ENCODE data around the gene C11orf21.

Gene C11orf21

DNA sequence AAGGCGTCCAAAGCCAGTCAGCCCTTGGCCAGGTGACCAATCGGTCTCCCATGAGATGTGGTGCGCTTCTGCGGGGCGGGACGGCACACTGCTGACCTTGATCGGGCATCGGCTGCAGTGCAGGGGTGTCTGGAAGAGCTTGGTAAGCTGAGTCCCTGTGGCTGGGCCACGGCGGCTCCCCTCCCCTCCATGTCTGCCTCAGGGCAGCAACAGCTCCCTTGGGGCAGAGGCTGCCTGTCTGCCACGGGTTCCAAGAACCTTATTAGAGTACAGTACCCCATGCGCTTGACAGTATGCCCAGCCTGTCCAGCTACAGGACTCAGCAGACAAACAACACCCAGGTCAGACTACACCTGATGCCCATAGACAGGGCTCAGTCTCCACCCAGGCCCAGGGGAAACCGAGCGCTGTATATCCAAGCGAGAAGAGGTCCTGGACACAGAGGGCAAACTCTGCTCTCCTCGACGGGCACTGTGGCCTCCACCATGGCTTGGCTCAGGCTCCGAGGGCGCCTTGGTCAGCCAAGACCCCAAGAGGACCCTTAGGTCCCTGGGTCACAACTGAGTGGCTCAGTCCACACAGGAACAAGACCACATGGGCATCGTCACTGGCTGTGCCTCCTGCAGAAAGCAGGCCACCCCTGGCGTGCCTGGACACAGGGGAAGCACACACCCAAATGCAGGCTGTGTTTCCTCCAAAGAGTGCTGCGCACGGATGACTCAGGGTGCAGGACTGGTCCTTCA, 19.0 kb upstream of the C11orf21 start:
- DNase-seq = no peak

DNA sequence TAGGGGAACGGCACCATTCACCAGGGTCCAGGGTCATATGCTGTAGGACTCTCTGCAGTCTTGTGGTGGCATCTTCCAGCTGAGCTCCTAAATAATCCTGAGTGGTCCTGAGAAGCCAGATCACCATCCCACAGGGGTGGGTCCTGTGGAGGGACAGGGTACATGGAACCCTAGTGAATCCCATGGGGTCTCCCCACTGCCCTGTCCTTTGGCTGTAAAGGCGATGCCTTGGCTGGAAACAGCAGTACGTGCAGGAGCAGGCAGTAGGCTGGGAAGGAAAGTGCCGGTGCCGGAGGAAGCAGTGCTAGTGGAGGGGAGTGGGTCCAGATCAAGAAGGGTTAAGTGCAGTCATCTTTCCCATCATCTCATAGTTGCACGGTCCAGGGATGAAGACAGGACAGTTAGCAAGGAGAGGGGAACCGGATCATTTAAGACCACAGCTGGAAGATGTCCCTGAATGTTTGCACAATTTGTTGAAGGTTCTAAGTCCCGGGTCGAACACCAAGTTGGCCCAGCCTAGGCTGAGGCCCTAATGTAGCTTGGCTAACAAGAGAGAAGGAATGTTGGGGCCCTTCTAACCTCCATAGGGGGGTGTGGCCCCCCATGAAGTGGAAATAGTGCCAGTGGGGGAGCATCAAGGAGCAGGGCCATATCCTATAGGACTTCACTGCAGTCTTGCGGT, 18.2 kb upstream of the C11orf21 start:
- no peak for DNase-seq

DNA sequence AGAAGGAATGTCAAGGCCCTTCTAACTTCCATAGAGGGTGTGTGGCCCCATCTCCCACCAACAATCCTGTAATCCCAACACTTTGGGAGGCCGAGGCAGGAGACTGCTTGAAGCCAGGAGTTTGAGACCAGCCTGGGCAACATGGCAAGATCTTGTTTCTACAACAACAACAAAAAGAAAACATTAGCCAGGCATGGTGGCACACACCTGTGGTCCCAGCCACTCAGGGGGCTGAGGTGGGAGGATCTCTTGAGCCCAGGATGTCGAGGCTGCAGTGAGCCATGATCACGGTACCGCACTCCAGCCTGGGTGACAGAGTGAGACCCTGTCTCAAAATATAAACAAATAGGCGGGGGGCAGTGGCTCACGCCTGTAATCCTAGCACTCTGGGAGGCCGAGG, 17.0 kb upstream of the C11orf21 start:
- DNase-seq = no peak

DNA sequence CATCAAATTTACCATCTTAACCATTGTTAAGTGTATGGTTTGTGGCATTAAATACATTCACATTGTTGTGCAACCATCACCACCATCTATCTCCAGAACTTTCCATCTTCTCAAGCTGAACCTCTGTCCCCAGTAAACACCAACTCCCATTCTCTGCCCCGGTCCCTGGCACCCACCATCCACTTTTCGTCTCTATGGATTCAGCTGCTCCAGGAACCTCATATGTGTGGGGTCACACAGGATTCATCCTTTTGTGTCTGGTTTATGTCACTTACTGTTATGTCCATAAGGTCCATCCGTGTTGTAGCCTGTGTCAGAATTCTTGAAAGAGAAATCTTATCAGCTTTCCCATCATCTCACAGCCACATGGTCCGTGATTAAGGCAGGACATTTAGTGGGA, 16.4 kb upstream of the C11orf21 start:
- DNase-seq = no peak

DNA sequence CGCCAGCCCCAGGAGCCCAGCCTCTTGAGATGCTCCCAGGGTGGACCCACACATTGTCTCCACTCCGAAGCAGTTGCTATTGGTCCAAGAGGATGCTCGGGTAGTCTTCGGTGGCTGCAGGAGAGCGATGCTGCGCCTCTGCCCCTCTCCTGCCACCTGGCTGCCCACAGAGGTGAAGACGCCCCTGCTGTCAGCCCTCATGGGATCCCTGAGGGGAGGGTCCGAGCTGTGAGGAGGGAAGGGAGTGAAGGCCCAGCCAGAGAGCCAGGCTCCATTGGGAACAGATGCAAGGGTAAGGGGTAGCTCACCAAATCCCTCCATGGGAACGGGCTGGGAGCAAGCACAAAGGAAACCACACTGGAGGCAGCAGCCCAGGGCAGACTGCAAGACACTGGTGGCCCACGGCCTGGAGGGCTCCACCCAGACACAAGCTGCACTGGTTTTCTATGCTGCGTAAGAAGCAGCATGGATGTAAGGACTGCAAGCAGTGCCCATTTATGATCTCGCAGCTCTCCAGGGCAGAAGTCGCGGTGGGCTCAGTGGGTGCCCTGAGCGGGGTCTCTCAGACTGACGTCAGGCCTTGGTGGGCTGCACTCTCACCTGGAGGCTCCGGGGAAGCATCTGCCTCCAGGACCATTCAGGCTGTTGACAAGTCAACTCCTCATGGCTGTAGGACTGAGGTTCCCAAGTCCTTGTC, 15.8 kb upstream of the C11orf21 start:
- no peak for DNase-seq

DNA sequence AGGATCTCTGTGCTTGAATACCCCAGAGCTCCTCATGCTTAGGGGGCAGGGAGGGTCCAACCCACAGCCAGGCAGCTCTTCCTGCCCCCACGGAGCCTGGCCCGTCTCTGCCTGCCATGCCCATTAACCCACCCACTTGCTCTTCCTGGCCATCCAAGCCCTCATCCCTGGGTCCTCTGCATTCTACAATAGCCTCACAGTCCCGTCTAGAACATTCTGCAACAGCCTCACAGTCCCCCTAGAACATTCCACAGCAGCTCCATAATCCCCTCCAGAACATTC, 15.2 kb upstream of the C11orf21 start:
- no peak for DNase-seq

DNA sequence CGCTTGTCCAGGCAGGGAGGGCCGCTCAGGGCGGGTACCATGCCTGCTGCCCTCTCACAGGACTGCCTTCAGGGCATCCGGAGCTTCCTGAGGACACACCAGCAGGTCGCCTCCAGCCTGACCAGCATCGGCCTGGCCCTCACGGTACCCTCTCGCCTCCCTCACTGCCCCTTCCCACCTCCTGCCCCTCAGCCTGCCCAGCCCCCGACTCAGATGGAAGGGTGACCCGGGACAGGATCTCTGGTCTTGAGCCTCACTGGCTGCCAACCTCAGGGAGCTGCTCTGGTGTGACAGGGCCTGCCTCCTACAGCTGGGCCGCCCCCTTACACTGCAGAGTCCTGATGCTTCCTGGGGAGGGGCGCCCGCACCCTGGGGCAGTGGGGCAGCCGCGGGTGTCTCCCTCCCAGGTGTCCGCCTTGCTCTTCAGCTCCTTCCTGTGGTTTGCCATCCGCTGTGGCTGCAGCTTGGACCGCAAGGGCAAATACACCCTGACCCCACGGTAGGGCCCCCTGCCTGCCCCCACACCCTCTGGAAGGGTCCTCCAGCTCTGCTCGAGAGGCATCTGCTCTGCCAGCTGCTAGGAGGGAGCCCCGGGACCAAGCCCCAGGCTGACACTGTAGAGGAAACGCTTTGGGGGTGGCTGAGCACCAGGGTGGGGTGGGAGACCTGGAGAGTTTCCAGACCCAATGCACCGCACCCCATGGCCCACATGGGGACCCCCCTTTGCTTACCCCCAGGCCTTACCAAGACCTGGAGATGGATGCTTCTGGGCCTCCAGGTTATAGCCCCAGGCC, 14.6 kb upstream of the C11orf21 start:
- DNase-seq = no peak

DNA sequence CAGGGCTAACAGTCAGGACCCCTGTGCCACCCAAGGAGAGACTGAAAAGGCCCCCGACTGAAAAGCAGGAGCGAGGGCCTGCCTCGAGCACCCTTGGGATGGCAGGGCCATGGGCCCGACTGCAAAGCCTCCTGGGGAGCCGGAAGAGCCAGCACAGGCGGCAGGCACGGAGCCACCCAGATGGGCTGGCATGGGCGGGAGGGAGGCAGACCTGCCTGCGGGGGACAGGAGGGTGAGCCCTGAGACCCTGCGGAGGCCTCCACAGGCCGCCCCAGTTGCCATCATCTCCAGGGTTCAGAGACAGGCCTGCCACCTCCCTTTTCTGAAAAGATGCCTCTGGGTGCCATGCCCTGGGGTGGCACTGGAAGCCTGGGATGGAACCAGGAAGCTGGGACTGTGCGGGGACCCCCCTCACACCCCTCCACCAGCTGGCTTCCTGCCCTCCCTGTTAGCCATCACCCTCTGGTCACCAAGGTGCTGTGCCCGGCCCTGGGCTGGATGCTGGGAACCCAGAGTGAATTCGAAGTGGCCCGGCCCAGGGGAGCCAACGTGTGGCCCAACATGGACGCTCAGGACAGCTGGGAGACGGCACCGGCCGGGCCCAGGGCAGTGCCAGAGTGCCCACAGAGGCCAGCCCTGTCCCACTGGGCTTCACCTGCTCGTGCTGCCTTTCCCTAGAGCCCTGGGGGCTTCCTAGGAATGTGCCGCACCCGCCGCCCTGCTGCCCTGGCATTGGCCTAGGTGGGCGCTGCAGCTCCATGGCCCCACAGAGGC, 13.9 kb upstream of the C11orf21 start:
- DNase-seq = no peak

DNA sequence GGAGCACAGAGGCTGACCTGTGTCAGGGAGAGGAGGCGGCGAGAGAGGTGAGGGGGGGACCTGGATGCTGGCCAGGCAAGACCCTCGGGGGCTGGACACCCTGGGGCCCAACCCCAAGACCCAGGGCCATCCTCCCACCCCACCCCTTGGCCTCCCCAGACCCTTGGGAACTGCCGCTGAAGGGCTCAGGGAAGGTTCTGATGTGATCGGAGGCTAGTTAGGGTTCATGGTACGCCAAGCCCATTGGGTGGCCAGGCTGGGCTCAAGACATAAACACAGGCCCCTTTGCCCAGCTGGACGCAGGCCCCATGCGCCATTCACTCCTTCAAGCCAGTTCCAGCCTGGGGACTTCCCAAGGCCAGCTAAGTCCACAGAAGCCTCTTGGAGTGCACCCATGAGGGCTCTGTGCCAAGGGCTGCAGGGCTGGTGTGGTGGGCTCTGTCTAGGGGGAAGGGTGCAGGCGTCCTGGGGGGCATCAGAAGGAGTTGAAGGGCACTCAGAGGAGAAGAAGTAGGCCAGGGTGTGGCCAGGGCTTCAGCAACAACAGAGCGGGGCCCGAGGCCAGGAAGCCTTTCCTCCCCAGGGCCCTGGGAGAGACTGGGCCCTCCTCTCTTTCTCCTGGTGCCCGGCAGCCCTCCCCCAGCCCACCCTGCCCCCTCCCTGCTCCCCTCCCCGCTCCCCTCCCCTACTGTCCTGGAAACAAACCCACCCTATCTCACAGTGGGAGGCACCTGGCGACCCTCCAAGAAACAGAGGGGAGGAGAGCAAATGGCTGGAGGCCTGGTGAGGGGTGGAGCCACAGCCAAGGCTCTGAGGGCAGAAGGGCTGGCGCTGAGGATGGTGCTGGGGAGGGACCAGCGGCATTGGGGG, 13.0 kb upstream of the C11orf21 start:
- DNase-seq = peak in 2 of 3 experiments; percentile 26 to 72

DNA sequence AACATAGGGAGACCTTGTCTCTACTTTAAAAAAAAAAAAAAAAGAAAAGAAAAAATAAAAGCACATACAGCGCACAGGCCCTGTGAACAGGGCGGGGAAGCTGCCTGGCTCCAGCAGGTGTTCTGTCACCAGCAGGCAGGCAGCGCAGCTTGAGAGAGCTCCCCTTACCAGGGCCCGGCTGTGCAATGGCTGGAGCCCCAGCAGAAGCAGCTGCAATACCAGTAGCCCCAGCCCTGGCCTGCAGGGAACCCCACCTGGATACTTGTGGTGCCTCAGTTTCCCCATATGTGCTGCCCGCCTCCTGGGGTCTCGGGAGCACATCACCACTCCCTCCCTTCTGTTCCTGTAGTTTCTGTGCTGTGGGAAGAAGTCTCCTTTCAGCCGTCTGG, 12.4 kb upstream of the C11orf21 start:
- no peak for DNase-seq

DNA sequence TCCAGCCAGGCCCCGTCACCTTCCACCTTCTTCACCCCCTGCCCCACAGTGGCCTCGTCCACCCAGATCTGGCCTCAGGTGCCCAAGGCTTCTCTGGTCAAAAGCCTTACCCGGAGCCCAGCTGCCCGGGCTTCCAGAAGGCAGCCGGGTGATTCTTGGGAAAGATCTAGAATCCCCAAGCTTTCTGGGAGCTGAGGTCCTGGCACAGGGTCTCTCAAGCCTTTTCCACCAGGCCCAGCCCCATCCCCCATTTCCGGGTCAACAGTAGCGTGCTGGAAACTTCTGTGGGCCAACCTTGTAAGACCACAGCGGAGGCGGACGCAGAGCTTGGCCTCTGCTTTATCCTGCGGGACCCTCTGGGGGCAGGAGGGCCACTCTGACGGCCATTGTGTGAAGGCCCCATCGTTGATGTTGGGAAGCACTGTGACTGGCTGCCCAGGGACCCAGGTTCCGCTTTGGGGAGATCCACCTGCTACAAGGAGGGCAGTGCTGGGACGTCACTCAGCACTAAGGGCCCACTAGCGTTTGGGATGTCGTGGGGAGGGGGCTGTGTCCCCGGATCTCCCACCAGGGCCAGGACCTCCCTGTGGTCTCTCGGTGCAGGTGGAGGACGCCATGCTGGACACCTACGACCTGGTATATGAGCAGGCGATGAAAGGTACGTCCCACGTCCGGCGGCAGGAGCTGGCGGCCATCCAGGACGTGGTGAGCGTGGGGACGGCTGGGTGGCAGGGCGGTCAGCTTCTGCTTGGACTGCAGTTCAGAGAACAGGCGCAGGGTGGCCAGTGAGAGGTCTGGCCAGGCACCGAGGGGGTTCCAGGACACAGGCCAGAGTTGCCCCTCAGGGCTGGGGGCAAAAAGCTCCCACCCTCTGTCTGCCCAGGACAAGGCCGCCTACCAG, 11.6 kb upstream of the C11orf21 start:
- no peak for DNase-seq

DNA sequence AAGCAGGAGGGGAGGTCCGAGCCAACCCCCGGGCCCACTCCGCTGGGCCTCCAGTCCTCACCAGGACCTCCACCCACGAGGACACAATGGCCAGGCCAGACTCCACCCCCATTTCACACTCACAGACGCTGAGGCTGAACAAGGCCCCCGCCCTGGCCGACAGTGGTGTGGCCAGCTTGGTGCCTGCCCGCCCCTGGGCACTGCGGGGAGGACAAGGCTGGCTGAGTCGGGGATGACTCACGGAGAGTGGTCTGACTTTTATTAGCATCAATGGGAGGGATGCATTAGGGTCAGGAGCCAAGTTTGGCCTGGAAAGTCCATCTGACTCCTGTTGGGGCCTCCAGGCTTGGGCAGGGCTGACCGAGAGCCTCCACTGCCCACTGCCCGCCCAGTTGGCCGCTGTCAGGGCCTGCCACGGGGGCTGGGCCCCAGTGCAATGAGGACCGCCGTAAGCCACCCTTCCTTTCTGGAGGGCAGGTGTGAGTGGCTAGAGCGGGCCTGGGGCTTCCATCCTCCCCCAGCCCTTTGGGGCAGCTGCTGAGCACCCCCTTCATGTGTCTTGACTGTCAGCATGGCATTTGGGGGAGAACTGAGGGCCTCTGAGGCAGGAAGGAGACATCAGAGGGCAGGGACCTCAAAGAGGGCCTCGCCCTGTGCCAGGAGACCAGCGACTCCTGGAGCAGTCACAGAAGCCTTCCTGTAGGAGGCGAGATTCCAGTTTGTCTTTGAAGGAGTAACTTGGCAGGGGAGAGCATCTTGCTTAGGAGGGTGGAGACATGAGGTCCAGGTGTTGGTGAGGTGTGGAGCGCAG, 10.7 kb upstream of the C11orf21 start:
- no peak for DNase-seq

DNA sequence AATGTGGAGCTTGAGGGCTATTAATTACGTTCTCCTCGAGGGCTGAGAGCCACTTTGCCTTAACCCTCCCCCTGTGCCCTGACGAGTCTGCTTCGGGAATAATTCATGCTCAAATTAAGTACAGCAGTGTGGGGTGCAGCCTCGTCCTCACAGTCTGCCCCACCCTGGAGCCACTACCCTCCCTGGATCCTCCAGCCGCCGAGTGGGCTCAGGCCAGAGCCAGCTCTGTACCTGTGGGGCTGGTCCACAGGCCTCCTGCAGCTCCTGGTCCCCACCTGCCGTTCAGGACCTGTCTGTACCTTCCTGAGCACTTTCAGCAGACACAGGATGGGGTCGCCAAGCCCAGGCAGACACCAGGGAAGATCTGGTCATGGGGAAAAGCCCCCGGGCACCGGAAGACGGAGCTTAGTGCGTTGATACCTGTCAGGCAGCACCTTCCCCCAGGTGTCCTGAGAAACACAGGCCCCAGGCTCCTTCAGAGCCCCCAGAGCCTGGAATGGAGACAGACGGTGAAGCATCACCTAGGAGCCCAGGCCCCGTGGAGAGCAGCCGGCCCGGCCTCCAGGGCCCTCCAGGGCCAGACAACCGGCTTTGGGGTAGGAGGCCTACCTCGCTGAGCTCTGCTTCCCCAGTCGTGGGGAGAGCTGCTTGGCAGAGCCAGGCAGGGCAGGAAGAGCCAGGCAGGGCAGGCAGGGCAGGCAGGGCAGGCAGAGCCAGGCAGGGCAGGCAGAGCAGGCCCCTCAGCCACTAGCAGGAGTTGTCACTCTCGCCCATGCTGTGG, 9.8 kb upstream of the C11orf21 start:
- peak in 2 of 3 experiments; percentile 52 to 76 for DNase-seq

DNA sequence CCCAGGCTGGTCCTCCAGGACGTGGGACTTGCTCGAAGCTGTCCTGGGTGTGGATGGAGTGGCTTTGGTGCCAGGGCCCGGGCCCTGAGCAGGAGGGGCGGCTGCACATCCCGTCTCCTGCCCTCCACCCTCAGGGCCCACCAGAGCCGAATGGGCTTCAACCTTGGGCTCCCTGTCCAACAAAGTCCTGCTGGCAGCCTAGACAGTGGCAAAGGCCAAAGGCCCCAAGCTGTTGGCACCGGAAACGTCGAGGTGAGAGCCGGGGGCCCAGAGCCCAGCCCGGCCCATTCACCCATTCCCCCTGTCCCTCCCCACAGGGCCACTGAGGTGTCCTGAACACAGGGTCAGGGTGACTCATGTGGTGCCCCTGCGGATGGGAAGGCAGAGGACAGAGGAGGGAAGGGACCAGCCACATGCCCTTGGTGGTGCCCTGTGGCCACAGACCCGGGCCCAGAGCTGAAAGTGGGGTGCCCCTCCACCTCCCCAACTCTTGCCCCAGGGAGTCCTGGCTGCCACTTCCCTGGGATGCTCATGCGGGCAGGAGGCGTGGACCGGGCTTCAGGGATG, 9.2 kb upstream of the C11orf21 start:
- DNase-seq = no peak

DNA sequence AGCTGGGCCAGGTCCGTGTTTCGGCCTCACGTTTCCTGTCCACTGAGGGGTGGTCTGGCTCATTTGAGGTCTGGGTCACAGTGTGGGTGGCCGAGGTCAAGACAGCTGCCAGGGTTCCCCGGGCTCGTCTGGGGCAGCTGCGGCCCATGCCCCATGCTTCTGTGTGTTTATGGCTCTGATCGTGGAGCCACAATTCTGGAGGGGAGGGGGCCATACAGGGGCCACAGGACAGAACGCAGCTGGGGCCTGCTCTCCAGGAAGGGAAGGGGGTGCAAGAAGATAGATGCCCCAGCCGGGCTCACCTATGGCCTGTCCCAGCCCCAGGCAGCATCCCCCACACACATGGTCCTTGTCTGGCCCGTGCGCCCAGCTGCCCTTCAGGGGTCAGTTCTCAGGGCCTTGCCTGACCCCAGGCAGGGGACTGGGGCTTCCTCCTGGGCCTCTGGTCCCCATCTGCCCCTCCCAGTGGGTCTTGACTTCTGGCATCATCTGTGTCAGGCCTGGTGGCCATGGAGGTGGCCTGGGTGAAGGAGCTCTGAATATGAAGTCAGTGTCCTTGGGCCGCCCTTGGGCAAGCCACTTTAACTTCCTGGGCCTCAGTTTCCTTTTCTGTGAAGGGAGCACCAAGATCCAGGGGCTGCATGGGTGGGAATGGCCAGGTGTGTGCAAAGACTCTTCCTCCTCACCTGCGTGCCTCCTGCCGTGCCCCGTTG, 8.5 kb upstream of the C11orf21 start:
- no peak for DNase-seq

DNA sequence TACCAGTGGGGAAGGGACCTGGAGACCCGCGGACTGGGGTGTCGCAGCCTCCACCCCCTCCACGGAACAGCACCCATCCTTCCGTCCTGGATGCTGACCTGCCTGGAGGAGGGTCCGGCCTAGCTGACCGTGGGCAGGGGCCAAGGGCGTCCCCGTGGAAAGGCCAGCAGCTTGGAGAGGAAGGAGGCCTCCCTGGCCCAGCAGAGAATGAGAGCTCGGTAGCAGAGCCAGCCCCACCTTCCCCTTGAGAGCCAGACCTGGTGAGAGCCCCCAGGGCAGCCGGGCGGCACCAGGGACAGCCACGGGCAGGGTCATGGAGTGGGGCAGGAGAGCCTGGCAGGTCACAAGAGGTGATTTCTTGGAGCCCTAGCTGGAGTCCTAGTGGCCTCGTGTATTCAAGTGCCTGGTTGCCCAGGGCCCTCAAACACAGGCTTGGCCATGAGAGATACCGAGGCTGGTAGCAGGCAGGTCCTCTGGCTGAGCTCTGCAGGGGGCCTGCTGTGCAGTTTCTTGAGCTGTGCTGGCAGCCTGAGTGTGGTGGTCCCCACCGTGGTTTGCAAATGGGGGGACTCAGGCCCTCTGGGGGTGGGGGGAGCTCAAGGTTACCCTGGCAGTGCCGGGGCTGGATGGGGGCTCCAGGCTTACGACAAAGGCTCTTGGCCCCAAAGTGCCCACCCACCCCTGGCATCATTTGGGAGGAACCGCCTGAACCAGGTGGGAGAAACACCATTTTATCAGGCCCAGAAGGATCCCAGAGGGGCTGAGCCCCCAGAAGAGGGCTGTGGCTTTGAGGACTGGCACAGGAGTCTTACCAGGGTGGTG, 7.7 kb upstream of the C11orf21 start:
- no peak for DNase-seq

DNA sequence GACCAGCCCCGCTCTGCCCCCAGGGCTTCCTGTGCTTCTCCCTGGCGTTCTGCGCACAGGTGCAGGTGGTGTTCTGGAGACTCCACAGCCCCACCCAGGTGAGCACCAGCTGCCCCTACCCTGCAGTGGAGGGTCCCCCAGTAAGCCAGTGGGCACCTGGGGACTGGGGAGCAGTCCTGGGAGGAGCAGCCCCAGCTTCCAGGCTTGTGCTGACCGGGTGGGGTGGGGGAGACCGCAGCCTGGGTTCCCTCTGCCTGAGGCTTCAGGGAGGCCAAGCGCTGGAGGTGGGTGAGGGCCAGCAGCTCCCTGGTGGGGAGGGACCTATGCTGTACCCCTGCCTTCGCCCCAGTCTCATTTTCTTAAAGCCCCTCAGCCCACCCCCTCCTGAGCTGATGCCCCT, 7.0 kb upstream of the C11orf21 start:
- DNase-seq = peak in 1 of 3 experiments; percentile 37
